H9 (cell line): ENCODE results near the gene APOL5. TPM values are rescaled to one million over a fixed set of nuclear protein-coding genes. Genes with fewer than 3 reads are reported as not detected.
A peak's percentile ranks its signal among the peaks of the same experiment; 100 is the strongest.

Source experiments
- DNase-seq: peaks from one replicate; pipeline ENCODE4 v3.0.0-alpha.2; 2017
- H2AFZ ChIP-seq: one replicate; pipeline ENCODE4 v1.6.1; 2013; ENCODE audit warnings: mild to moderate bottlenecking, low read length, control low read depth, moderate library complexity
- H2AK5ac ChIP-seq: 2 replicates; pipeline ENCODE4 v1.6.1; 2013; ENCODE audit warnings: low read length, control low read depth, mixed read lengths; ENCODE audit not compliant: insufficient read length
- H2BK120ac ChIP-seq: one replicate; pipeline ENCODE4 v1.6.1; 2013; ENCODE audit warnings: low read depth, mild to moderate bottlenecking, low read length, control low read depth, inconsistent platforms; ENCODE audit not compliant: poor library complexity, severe bottlenecking
- H2BK12ac ChIP-seq: 2 replicates; pipeline ENCODE4 v1.6.1; 2013; ENCODE audit warnings: low read length, control low read depth, mixed read lengths, low read depth; ENCODE audit not compliant: insufficient read length
- H2BK15ac ChIP-seq: 2 replicates; pipeline ENCODE4 v1.6.1; 2013; ENCODE audit warnings: low read depth, low read length, control low read depth
- H2BK20ac ChIP-seq: one replicate; pipeline ENCODE4 v1.6.1; 2013; ENCODE audit warnings: low read depth, mild to moderate bottlenecking, low read length, control low read depth, inconsistent platforms; ENCODE audit not compliant: poor library complexity, severe bottlenecking
- H2BK5ac ChIP-seq: 2 replicates; pipeline ENCODE4 v1.6.1; 2013; ENCODE audit warnings: low read length, control low read depth, mixed read lengths; ENCODE audit not compliant: insufficient read length
- H3K14ac ChIP-seq: 2 replicates; pipeline ENCODE4 v1.6.1; 2013; ENCODE audit warnings: low read length, control low read depth; ENCODE audit not compliant: insufficient read depth
- H3K18ac ChIP-seq: 2 replicates; pipeline ENCODE4 v1.6.1; 2013; ENCODE audit warnings: low read depth, mild to moderate bottlenecking, mixed read lengths, low read length, control low read depth; ENCODE audit not compliant: insufficient read length
- H3K23ac ChIP-seq: 2 replicates; pipeline ENCODE4 v1.6.1; 2013; ENCODE audit warnings: low read length, control low read depth, mixed read lengths, low read depth; ENCODE audit not compliant: insufficient read length
- H3K23me2 ChIP-seq: 2 replicates; pipeline ENCODE4 v1.6.1; 2013; ENCODE audit warnings: low read depth, mild to moderate bottlenecking, mixed read lengths, low read length, control low read depth; ENCODE audit not compliant: insufficient read length, poor library complexity, severe bottlenecking
- H3K27ac ChIP-seq: 2 replicates; pipeline ENCODE4 v1.5.1; 2013; ENCODE audit warnings: low read length, control low read depth, mixed read lengths, low read depth; ENCODE audit not compliant: insufficient read length
- H3K27me3 ChIP-seq: 2 replicates; pipeline ENCODE4 v1.6.1; 2013; ENCODE audit warnings: low read length, control low read depth, inconsistent platforms; ENCODE audit not compliant: insufficient read depth
- H3K4ac ChIP-seq: 2 replicates; pipeline ENCODE4 v1.6.1; 2013; ENCODE audit warnings: low read depth, mild to moderate bottlenecking, control low read depth, inconsistent platforms, low read length, moderate library complexity
- H3K4me1 ChIP-seq: 2 replicates; pipeline ENCODE4 v1.6.1; 2013; ENCODE audit warnings: low read length, control low read depth, inconsistent platforms; ENCODE audit not compliant: insufficient read depth
- H3K4me2 ChIP-seq: 2 replicates; pipeline ENCODE4 v1.6.1; 2013; ENCODE audit warnings: low read length, control low read depth, mixed read lengths; ENCODE audit not compliant: insufficient read length, insufficient read depth
- H3K56ac ChIP-seq: 2 replicates; pipeline ENCODE4 v1.6.1; 2013; ENCODE audit warnings: low read depth, mild to moderate bottlenecking, mixed read lengths, low read length, control low read depth; ENCODE audit not compliant: insufficient read length
- H3K79me1 ChIP-seq: 2 replicates; pipeline ENCODE4 v1.6.1; 2013; ENCODE audit warnings: low read depth, mild to moderate bottlenecking, moderate library complexity, low read length, control low read depth, inconsistent platforms; ENCODE audit not compliant: insufficient read depth, poor library complexity, severe bottlenecking
- H3K79me2 ChIP-seq: 2 replicates; pipeline ENCODE4 v1.6.1; 2013; ENCODE audit warnings: low read length, control low read depth, inconsistent platforms; ENCODE audit not compliant: insufficient read depth
- H3K9ac ChIP-seq: 2 replicates; pipeline ENCODE4 v1.6.1; 2013; ENCODE audit warnings: low read length, control low read depth, mixed read lengths; ENCODE audit not compliant: insufficient read length; ENCODE audit errors: extremely low read depth
- H3K9me3 ChIP-seq: one replicate; pipeline ENCODE4 v1.6.1; 2013; ENCODE audit warnings: low read depth, low read length, inconsistent platforms; ENCODE audit not compliant: control insufficient read depth
- H3T11ph ChIP-seq: one replicate; pipeline ENCODE4 v1.6.1; 2013; ENCODE audit warnings: mild to moderate bottlenecking, low read length, control low read depth, inconsistent platforms
- H4K20me1 ChIP-seq: one replicate; pipeline ENCODE4 v1.6.1; 2013; ENCODE audit not compliant: control insufficient read depth, insufficient read length, insufficient read depth
- H4K5ac ChIP-seq: 2 replicates; pipeline ENCODE4 v1.6.1; 2013; ENCODE audit warnings: low read depth, mild to moderate bottlenecking, mixed read lengths, low read length, control low read depth; ENCODE audit not compliant: insufficient read length
- H4K8ac ChIP-seq: replicated peaks from 2 replicates; pipeline ENCODE4 v1.6.1; 2013; ENCODE audit warnings: low read length, control low read depth, mixed read lengths, low read depth; ENCODE audit not compliant: insufficient read length
- H4K91ac ChIP-seq: 2 replicates; pipeline ENCODE4 v1.6.1; 2013; ENCODE audit warnings: low read depth, mild to moderate bottlenecking, moderate library complexity, mixed read lengths, low read length, control low read depth; ENCODE audit not compliant: insufficient read length
- H3K27ac Mint-ChIP-seq, 3 experiments: 2 replicates in 2 of 3; 3 replicates in 1 of 3; pipeline ENCODE4 v1.8.0; 2020 to 2021; ENCODE audit warnings: mixed read lengths in 3 of 3, mild to moderate bottlenecking in 1 of 3, moderate library complexity in 1 of 3
- H3K27me3 Mint-ChIP-seq: 2 replicates; pipeline ENCODE4 v1.8.0; 2021; ENCODE audit warnings: low read depth, mild to moderate bottlenecking, moderate library complexity, mixed read lengths
- H3K36me3 Mint-ChIP-seq, 3 experiments: 2 replicates in 2 of 3; 3 replicates in 1 of 3; pipeline ENCODE4 v1.8.0; 2020 to 2021; ENCODE audit warnings: low read depth in 3 of 3, mixed read lengths in 3 of 3; ENCODE audit not compliant: insufficient read depth in 1 of 3
- H3K4me1 Mint-ChIP-seq, 2 experiments: 2 replicates each; pipeline ENCODE4 v1.8.0; 2020; ENCODE audit warnings: mixed read lengths in 2 of 2
- H3K4me3 Mint-ChIP-seq, 2 experiments: 2 replicates in 1 of 2; 3 replicates in 1 of 2; pipeline ENCODE4 v1.8.0; 2020 to 2021; ENCODE audit warnings: mild to moderate bottlenecking in 2 of 2, mixed read lengths in 2 of 2, moderate library complexity in 1 of 2
- H3K9me3 Mint-ChIP-seq, 2 experiments: 2 replicates in 1 of 2; 3 replicates in 1 of 2; pipeline ENCODE4 v1.8.0; 2020; ENCODE audit warnings: mild to moderate bottlenecking in 2 of 2, mixed read lengths in 2 of 2, moderate library complexity in 1 of 2
- WGBS: extraction: QIAGEN DNeasy Blood & Tissue Kit; methylation state at CpG from one replicate; pipeline ENCODE4 v1.1.7; 2013; ENCODE audit warnings: missing lambda C conversion rate, low lambda C conversion rate, mixed read lengths; ENCODE audit not compliant: insufficient read length; ENCODE audit errors: extremely low coverage; 5-methylcytosine and 5-hydroxymethylcytosine counted together
- total RNA-seq: library from RNA; stranded (reverse); gene quantifications from 2 replicates; pipeline ENCODE4 v1.2.1, GENCODE V29; 2021
- TF ChIP-seq, protein P1 (sequence below): fragments of 200-600 bp; sonication (generic); conservative IDR thresholded peaks from 3 replicates; pipeline ENCODE4 v1.8.0; 2021; ENCODE audit warnings: antibody characterized with exemption, mild to moderate bottlenecking

Gene APOL5
- total RNA-seq, 1 experiment from 2014 or later, result not detected

DNA sequence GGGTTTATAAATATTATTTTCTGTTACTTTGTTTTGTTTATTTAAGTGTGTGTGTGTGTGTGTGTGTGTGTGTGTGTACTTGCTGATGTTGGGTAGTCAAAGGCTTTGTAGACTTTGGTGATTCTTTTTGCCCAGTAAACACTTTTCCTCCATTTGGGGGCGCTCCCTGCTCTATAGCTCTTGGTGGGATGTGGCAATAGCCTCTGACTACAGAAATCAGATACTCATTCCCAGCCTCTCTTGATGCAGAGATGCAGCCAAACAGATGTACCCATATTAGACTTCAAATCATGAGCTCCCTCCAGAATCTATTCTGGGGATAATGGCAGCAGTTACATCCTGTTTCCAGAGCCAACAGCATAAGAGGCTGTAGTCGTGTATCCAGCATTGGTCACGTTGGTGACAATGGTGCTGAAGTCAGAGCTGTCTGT, 33.4 kb upstream of the APOL5 start:
- no CpG with 5 or more reads among the region's 3 CpGs for WGBS
- H2BK120ac ChIP-seq, result no peak overlapping the region
- H3K23ac ChIP-seq, result no peak overlapping the region
- H3K4ac ChIP-seq, result no peak overlapping the region
- H3T11ph ChIP-seq, result no peak overlapping the region
- H3K18ac ChIP-seq, result no peak overlapping the region
- Mint-ChIP-seq H3K36me3 (peaks cover 2 to 16% (median 9%) of the 10 kb centered on the region in 3 experiments; a peak in 5 of 7 replicates), H3K27me3 (peaks cover 5% of the 10 kb centered on the region; the same call in 1 of the 2 replicates), H3K4me1 (no peaks in the 10 kb centered on the region), H3K4me3 (no peak overlapping the region), H3K9me3 (peaks cover 10 to 16% of the 10 kb centered on the region in 2 experiments), H3K27ac (no peak overlapping the region)
- TF ChIP-seq, protein P1, sequence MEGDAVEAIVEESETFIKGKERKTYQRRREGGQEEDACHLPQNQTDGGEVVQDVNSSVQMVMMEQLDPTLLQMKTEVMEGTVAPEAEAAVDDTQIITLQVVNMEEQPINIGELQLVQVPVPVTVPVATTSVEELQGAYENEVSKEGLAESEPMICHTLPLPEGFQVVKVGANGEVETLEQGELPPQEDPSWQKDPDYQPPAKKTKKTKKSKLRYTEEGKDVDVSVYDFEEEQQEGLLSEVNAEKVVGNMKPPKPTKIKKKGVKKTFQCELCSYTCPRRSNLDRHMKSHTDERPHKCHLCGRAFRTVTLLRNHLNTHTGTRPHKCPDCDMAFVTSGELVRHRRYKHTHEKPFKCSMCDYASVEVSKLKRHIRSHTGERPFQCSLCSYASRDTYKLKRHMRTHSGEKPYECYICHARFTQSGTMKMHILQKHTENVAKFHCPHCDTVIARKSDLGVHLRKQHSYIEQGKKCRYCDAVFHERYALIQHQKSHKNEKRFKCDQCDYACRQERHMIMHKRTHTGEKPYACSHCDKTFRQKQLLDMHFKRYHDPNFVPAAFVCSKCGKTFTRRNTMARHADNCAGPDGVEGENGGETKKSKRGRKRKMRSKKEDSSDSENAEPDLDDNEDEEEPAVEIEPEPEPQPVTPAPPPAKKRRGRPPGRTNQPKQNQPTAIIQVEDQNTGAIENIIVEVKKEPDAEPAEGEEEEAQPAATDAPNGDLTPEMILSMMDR, result peak; percentile 54; the same call in 2 of the 3 replicates
- no peak overlapping the region for H3K27ac ChIP-seq
- H3K4me1 ChIP-seq, result no peaks in the 10 kb centered on the region
- H3K4me2 ChIP-seq, result no peak overlapping the region
- no peak overlapping the region for H3K56ac ChIP-seq
- no peak overlapping the region for H2AK5ac ChIP-seq
- H4K91ac ChIP-seq, result no peak overlapping the region
- no peak overlapping the region for H3K9ac ChIP-seq
- H4K20me1 ChIP-seq, result no peaks in the 10 kb centered on the region
- no peak overlapping the region for H2BK12ac ChIP-seq
- H4K8ac ChIP-seq, result no peak overlapping the region
- H4K5ac ChIP-seq, result no peak overlapping the region
- H3K79me1 ChIP-seq, result no peaks in the 10 kb centered on the region
- H2BK20ac ChIP-seq, result no peak overlapping the region
- no peak overlapping the region for H3K14ac ChIP-seq
- H3K79me2 ChIP-seq, result no peaks in the 10 kb centered on the region
- H3K23me2 ChIP-seq, result no peaks in the 10 kb centered on the region
- no peak overlapping the region for H2BK5ac ChIP-seq
- no peak overlapping the region for H2AFZ ChIP-seq
- H3K9me3 ChIP-seq, result no peaks in the 10 kb centered on the region
- H3K27me3 ChIP-seq, result no peaks in the 10 kb centered on the region
- peak; percentile 59 for DNase-seq
- H2BK15ac ChIP-seq, result no peak overlapping the region
